Measurements from ENCODE around the gene NEUROD4. TPM values are rescaled to one million over a fixed set of nuclear protein-coding genes. Genes with fewer than 3 reads are reported as not detected.
"Not testable (repeated sequence)": the region's sequence is repeated elsewhere in the genome, so short reads cannot be mapped to it uniquely, and the experiment has no call there.

NEUROD4 gene
- polyA plus RNA-seq, 1 experiment, result not detected

DNA sequence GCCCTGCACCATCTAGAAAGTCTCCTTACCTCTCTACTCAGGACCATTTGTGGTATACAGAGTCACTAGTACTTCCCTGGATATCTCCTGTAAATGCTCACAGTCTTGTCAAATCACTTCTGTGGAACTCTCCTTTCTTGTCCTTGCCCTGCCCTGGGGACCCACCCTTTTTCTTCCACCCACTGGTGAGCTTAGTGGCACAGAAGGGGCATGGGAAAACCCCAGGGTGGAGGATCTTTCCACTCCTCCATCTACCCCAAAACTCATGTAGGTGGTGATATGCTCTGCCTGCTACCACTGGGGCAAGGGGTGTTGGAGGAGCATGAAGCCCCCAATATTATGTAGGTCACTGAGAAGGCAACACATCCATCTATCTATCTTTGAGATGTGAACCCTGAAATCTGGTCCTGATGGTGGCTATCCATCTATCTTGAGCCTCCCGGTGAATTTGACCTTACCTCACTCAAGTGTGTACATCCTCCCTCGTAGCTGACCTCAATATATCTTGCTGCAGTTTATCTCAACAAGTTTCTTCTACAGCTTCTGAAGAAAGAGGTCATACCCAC lies 36.2 kb upstream of the NEUROD4 start:
- ChIA-PET POLR2A (no interaction called here), CTCF (interaction anchor here (1.0 kb wide), 1 partner anchor 9 kb away, joined by 4 read pairs; no protein-coding TSS in a partner anchor)
- DNase-seq (ENCODE audit: low read depth), result no peak
- no peak overlapping the region for H3K4me3 ChIP-seq (ENCODE audit: low read depth, low read length)
- TF ChIP-seq, protein P1, sequence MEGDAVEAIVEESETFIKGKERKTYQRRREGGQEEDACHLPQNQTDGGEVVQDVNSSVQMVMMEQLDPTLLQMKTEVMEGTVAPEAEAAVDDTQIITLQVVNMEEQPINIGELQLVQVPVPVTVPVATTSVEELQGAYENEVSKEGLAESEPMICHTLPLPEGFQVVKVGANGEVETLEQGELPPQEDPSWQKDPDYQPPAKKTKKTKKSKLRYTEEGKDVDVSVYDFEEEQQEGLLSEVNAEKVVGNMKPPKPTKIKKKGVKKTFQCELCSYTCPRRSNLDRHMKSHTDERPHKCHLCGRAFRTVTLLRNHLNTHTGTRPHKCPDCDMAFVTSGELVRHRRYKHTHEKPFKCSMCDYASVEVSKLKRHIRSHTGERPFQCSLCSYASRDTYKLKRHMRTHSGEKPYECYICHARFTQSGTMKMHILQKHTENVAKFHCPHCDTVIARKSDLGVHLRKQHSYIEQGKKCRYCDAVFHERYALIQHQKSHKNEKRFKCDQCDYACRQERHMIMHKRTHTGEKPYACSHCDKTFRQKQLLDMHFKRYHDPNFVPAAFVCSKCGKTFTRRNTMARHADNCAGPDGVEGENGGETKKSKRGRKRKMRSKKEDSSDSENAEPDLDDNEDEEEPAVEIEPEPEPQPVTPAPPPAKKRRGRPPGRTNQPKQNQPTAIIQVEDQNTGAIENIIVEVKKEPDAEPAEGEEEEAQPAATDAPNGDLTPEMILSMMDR (IDR thresholded peaks at IDR 0.05; ENCODE audit: insufficient read depth, low read depth, low read length), result no peak
- no peaks in the 10 kb centered on the region; the same call in 1 of the 2 replicates for H3K27me3 ChIP-seq (ENCODE audit: control insufficient read depth, insufficient read depth, low read length)
- no peaks in the 10 kb centered on the region for H3K36me3 ChIP-seq (ENCODE audit: control insufficient read depth, insufficient read depth, low read length)

DNA sequence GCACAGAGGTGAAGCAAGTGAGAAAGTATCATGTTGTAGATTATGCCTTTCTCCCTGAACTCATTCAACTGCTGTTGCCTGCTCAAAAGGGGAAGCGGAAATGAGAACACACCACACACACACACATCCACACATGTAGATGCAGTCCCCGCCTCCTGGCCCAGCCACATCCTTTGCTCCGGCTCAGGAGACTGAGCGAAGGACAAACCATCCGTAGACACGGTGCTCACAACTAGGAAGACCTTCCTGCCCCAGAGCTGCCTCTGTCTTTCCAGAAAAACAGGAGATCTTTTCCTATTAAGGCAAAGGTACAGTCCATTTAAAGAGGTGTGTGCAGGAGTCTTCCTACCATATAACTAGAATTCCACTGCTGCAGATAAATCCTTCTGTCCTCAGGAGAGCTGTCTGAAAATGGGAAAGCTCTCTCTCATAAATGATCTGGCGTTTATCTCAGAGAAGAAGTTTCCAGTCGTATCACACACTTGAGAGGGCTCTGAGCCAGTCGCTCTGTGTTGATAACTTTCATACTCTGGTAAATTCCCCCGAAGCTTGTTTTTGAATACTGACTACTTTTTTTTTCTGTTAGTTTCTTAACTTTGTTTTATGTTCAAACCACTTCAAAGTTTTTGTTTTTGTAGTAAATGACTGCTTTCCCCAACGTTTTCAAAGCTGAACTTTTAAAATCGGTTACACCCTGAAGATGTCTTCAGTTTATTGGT lies 35.0 kb upstream of the NEUROD4 start, which contains the start of gene TESPA1:
TESPA1 (minus strand) TSS at position 105 of the 719 bp plus-strand sequence. CDS start 10,200 bp downstream, outside the sequence.
- TF ChIP-seq, protein P1 (IDR thresholded peaks at IDR 0.05; ENCODE audit: insufficient read depth, low read depth, low read length), result no peak
- ChIA-PET CTCF (interaction anchor here (0.7 to 1.0 kb wide), 3 partner anchors 8 to 235 kb away, joined by 3 to 5 read pairs (median 3); no protein-coding TSS in a partner anchor), POLR2A (no interaction called here)
- no peak within 1 kb of the TSS for H3K4me3 ChIP-seq (ENCODE audit: low read depth, low read length)
- no peak for DNase-seq (ENCODE audit: low read depth)
- no peaks in the 10 kb centered on the region; the same call in 1 of the 2 replicates for H3K27me3 ChIP-seq (ENCODE audit: control insufficient read depth, insufficient read depth, low read length)
- H3K36me3 ChIP-seq (ENCODE audit: control insufficient read depth, insufficient read depth, low read length), result no peaks in the 10 kb centered on the region

DNA sequence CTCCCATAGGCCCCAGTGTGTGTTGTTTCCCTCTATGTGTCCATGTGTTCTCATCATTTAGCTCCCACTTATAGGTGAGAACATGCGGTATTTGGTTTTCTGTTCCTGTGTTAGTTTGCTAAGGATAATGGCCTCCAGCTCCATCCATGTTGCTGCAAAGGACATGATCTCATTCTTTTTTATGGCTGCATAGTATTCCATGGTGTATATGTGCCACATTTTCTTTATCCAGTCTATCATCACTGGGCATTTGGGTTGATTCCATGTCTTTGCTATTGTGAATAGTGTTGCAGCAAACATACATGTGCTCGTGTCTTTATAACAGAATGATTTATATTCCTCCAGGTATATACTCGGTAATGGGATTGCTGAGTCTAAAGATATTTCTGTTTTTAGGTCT lies 33.0 kb upstream of the NEUROD4 start:
- H3K4me3 ChIP-seq (ENCODE audit: low read depth, low read length); POLR2A ChIA-PET; H3K27me3 ChIP-seq (ENCODE audit: control insufficient read depth, insufficient read depth, low read length); H3K36me3 ChIP-seq (ENCODE audit: control insufficient read depth, insufficient read depth, low read length); DNase-seq (ENCODE audit: low read depth): not testable (repeated sequence)
- CTCF ChIA-PET, result interaction anchor here (1.6 kb wide), 1 partner anchor 82 kb away, joined by 7 read pairs; no protein-coding TSS in a partner anchor

DNA sequence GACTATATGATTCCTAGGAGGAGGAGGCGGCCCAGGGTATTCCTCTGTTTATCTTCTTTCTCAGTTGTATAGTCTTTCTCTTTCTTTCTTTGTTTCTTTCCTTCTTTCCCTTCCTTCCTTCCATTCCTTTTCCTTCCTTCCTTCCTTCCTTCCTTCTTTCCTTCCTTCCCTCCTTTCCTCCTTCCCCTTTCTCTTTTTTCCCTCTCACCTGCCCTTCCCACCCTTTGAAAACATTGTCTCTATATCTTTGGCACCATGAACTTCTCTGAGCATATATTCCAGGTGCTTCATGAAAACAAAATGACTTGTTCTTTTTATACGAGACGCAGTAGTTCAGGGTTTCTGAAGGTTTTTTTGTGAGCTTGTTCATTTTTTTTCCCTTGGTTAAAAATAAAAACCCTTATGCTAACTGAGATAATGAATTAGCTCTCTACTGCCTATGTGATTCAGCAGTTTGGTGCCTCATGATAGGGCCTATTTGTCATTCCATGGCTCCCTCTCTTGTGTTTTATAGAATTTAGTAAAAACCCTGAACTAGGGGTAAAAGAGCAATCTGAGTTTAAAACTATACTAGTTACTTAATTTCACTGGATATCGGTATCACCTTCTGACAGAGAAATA lies 32.1 kb upstream of the NEUROD4 start:
- H3K27me3 ChIP-seq (ENCODE audit: control insufficient read depth, insufficient read depth, low read length), result no peaks in the 10 kb centered on the region; the same call in 1 of the 2 replicates
- no peak overlapping the region for H3K4me3 ChIP-seq (ENCODE audit: low read depth, low read length)
- POLR2A ChIA-PET, result no interaction called here
- H3K36me3 ChIP-seq (ENCODE audit: control insufficient read depth, insufficient read depth, low read length), result no peaks in the 10 kb centered on the region
- DNase-seq (ENCODE audit: low read depth), result no peak
- CTCF ChIA-PET, result no interaction called here
- TF ChIP-seq, protein P1 (IDR thresholded peaks at IDR 0.05; ENCODE audit: insufficient read depth, low read depth, low read length), result no peak

DNA sequence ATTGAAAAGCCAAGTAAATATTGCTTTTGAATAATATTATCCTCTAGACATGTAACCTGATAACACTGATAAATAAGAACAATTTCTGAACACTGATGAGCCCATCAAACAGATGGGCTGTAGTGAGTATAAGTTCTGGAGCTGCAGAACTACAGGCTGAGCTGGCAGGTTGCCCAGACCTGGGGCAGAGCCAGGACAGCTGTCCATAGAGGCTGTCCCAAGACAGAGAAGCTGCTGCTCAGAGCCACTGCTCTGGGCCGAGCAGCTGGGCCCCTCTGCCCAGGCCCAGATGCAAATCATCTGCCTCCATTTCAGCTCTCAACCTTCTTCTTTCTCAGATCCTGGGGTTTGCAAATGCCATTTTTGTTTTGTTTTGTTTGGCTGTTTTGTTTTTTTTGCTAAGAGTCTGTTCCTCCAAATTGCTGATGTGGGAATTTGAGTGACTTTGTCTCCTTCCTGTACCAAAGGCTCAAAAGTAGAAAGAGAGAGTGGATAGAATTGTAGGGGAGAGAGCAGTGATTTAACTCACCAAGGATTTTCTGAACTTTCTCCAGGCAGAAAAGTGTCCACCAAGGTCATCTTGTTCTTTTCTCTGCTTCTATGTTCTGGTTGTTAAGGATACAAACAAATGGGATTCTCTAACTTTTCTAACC lies 31.2 kb upstream of the NEUROD4 start:
- H3K4me3 ChIP-seq (ENCODE audit: low read depth, low read length), result no peak overlapping the region
- POLR2A ChIA-PET, result no interaction called here
- H3K27me3 ChIP-seq (ENCODE audit: control insufficient read depth, insufficient read depth, low read length), result no peaks in the 10 kb centered on the region; the same call in 1 of the 2 replicates
- no peaks in the 10 kb centered on the region for H3K36me3 ChIP-seq (ENCODE audit: control insufficient read depth, insufficient read depth, low read length)
- CTCF ChIA-PET, result no interaction called here
- TF ChIP-seq, protein P1 (IDR thresholded peaks at IDR 0.05; ENCODE audit: insufficient read depth, low read depth, low read length), result no peak
- DNase-seq (ENCODE audit: low read depth), result no peak

Measured in BJ (cell line).